ENCODE results near the gene CRIM1.

DNA sequence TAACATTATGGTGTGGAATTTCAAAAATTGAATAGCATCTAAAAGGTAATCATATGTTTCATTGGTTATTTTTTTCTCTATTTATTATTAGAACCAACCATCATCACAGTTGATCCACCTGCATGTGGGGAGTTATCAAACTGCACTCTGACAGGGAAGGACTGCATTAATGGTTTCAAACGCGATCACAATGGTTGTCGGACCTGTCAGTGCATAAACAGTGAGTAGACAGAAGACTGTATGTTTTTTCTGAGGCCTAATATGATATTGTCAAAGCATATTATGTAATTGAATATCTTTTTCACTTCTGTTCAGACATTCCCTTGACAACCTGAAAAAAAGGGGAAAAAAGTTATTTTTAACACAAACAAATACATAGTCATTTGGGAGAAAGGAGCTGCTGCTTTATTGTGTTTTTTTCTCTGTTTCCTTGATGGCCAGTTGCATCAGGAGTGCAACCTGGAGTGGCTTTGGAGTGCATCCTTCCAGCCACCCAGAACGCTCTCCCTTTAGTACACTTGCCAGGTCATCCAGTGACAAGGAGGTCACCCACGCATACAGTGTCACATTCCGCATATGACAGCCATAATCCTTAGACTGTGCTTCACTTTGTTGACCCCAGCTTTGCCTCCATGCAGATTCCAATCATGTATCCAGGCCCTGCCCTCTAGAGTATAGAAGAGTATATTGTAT, 143.7 kb downstream of the CRIM1 start:
- TF ChIP-seq, protein P1, sequence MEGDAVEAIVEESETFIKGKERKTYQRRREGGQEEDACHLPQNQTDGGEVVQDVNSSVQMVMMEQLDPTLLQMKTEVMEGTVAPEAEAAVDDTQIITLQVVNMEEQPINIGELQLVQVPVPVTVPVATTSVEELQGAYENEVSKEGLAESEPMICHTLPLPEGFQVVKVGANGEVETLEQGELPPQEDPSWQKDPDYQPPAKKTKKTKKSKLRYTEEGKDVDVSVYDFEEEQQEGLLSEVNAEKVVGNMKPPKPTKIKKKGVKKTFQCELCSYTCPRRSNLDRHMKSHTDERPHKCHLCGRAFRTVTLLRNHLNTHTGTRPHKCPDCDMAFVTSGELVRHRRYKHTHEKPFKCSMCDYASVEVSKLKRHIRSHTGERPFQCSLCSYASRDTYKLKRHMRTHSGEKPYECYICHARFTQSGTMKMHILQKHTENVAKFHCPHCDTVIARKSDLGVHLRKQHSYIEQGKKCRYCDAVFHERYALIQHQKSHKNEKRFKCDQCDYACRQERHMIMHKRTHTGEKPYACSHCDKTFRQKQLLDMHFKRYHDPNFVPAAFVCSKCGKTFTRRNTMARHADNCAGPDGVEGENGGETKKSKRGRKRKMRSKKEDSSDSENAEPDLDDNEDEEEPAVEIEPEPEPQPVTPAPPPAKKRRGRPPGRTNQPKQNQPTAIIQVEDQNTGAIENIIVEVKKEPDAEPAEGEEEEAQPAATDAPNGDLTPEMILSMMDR (conservative IDR thresholded peaks at IDR 0.05; ENCODE audit: low read depth in 2 of 2) = no peak
- TF ChIP-seq STAT1 (IDR thresholded peaks at IDR 0.05; ENCODE audit: unreplicated experiment) (no peak), EZH2phosphoT487 (IDR thresholded peaks at IDR 0.05; ENCODE audit: unreplicated experiment) (no peak), POLR2AphosphoS5 (IDR thresholded peaks at IDR 0.05; ENCODE audit: low read depth) (no peak)
